GM23338 (cell line): ENCODE measurements around the gene PSMB3.

ENCODE experiments used
- CREB1 ChIP-seq: fragments of 250-450 bp; sonication (Bioruptor Pico); IDR thresholded peaks from 2 replicates; pipeline ENCODE4 v1.5.0; 2020; ENCODE audit warnings: low read depth, mild to moderate bottlenecking, moderate library complexity
- EZH2 ChIP-seq: fragments of 200-600 bp; sonication (generic); IDR thresholded peaks from one replicate; pipeline ENCODE4 v1.8.0; 2017; ENCODE audit warnings: antibody characterized with exemption, mild to moderate bottlenecking, low read depth; ENCODE audit not compliant: unreplicated experiment
- EZH2phosphoT487 ChIP-seq: fragments of 200-600 bp; sonication (generic); IDR thresholded peaks from one replicate; pipeline ENCODE4 v1.8.1; 2018; ENCODE audit warnings: antibody characterized with exemption; ENCODE audit not compliant: unreplicated experiment
- JUNB ChIP-seq: IDR thresholded peaks from one replicate; pipeline ENCODE4 v1.6.1; 2016; ENCODE audit warnings: antibody characterized with exemption; ENCODE audit not compliant: unreplicated experiment
- NANOG ChIP-seq: IDR thresholded peaks from 2 replicates; pipeline ENCODE4 v1.6.1; 2016; ENCODE audit warnings: antibody characterized with exemption, borderline replicate concordance
- POLR2AphosphoS5 ChIP-seq: IDR thresholded peaks from 2 replicates; pipeline ENCODE4 v1.6.1; 2016; ENCODE audit warnings: antibody characterized with exemption, low read depth
- STAT1 ChIP-seq: IDR thresholded peaks from one replicate; pipeline ENCODE4 v1.6.1; 2016; ENCODE audit warnings: antibody characterized with exemption; ENCODE audit not compliant: unreplicated experiment
- ZNF114 ChIP-seq: fragments of 250-450 bp; sonication (Bioruptor Pico); IDR thresholded peaks from 2 replicates; pipeline ENCODE4 v1.5.0; 2020; ENCODE audit warnings: mild to moderate bottlenecking, moderate library complexity
- TF ChIP-seq, protein P1 (sequence below), 2 experiments: fragments of 200-600 bp in 1 of 2; sonication (generic) in 1 of 2; conservative IDR thresholded peaks; 2 replicates each; pipeline versions ENCODE4 v1.5.1 to v1.6.1; 2016 to 2017; ENCODE audit warnings: antibody characterized with exemption in 2 of 2, low read depth in 2 of 2, mild to moderate bottlenecking in 2 of 2, moderate library complexity in 1 of 2
- TF ChIP-seq, protein P2 (sequence below): IDR thresholded peaks from one replicate; pipeline ENCODE4 v1.6.1; 2018; ENCODE audit warnings: antibody characterized with exemption; ENCODE audit not compliant: unreplicated experiment
- TF ChIP-seq, protein P3 (sequence below): fragments of 250-450 bp; sonication (Bioruptor Pico); IDR thresholded peaks from 2 replicates; pipeline ENCODE4 v1.5.0; 2020; ENCODE audit warnings: mild to moderate bottlenecking, moderate library complexity
- TF ChIP-seq, protein P4 (sequence below): IDR thresholded peaks from 2 replicates; pipeline ENCODE4 v1.6.1; 2016; ENCODE audit warnings: antibody characterized with exemption

DNA sequence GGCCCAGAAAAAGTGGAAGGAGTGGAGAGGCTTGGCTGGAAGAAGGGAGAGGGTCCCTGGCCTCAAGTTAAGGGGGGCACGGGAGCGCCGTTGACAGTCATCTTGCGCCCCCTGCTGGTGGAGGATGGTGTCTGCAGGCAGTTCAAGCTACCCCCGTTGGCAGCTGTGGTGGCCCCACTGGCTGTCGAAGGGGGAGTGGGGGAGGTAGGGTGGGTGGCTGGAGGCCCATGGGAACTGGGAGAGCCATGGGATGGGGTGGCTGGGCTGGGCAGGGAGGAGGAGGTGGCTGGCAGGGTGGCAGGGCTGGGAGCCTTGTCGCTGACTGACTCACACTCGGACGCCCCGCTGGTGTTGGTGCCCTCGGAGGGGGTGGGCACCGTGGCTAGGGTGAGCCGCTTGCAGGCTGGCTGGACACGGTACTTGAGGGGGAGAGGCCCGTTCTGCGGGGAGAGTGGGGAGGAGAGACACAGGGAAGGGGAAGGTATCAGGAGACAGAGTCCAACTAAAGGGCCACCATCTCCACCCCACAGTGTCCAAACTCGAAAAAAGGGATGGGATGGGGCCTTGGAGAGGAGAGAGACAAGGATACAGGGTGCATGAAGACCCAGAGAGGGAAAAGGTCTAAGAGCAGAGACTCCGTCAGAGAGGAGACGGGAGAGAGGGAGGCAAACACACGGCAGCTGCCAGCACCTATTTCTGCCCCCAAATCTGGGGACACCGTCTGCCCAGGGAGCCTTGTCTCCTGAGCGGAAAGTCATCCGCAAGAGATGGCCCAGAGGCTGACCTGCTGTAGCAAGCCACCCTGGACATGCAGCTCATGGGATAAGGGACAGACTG, 17.2 kb upstream of the PSMB3 start:
- TF ChIP-seq EZH2 = no peak
- TF ChIP-seq, protein P1, sequence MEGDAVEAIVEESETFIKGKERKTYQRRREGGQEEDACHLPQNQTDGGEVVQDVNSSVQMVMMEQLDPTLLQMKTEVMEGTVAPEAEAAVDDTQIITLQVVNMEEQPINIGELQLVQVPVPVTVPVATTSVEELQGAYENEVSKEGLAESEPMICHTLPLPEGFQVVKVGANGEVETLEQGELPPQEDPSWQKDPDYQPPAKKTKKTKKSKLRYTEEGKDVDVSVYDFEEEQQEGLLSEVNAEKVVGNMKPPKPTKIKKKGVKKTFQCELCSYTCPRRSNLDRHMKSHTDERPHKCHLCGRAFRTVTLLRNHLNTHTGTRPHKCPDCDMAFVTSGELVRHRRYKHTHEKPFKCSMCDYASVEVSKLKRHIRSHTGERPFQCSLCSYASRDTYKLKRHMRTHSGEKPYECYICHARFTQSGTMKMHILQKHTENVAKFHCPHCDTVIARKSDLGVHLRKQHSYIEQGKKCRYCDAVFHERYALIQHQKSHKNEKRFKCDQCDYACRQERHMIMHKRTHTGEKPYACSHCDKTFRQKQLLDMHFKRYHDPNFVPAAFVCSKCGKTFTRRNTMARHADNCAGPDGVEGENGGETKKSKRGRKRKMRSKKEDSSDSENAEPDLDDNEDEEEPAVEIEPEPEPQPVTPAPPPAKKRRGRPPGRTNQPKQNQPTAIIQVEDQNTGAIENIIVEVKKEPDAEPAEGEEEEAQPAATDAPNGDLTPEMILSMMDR (conservative IDR thresholded peaks at IDR 0.05; ENCODE audit: low read depth in 2 of 2) = peak; percentile 87 to 95
- TF ChIP-seq POLR2AphosphoS5 = no peak
- TF ChIP-seq NANOG = no peak
- no peak for TF ChIP-seq EZH2phosphoT487
- no peak for TF ChIP-seq JUNB
- TF ChIP-seq, protein P2, sequence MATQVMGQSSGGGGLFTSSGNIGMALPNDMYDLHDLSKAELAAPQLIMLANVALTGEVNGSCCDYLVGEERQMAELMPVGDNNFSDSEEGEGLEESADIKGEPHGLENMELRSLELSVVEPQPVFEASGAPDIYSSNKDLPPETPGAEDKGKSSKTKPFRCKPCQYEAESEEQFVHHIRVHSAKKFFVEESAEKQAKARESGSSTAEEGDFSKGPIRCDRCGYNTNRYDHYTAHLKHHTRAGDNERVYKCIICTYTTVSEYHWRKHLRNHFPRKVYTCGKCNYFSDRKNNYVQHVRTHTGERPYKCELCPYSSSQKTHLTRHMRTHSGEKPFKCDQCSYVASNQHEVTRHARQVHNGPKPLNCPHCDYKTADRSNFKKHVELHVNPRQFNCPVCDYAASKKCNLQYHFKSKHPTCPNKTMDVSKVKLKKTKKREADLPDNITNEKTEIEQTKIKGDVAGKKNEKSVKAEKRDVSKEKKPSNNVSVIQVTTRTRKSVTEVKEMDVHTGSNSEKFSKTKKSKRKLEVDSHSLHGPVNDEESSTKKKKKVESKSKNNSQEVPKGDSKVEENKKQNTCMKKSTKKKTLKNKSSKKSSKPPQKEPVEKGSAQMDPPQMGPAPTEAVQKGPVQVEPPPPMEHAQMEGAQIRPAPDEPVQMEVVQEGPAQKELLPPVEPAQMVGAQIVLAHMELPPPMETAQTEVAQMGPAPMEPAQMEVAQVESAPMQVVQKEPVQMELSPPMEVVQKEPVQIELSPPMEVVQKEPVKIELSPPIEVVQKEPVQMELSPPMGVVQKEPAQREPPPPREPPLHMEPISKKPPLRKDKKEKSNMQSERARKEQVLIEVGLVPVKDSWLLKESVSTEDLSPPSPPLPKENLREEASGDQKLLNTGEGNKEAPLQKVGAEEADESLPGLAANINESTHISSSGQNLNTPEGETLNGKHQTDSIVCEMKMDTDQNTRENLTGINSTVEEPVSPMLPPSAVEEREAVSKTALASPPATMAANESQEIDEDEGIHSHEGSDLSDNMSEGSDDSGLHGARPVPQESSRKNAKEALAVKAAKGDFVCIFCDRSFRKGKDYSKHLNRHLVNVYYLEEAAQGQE = no peak
- 0 out of 2 replicates have a peak, but pooled peaks have one; percentile 8 for TF ChIP-seq CREB1 (CRISPR knock-in tag)
- TF ChIP-seq ZNF114 (CRISPR knock-in tag) = no peak
- TF ChIP-seq, protein P3, sequence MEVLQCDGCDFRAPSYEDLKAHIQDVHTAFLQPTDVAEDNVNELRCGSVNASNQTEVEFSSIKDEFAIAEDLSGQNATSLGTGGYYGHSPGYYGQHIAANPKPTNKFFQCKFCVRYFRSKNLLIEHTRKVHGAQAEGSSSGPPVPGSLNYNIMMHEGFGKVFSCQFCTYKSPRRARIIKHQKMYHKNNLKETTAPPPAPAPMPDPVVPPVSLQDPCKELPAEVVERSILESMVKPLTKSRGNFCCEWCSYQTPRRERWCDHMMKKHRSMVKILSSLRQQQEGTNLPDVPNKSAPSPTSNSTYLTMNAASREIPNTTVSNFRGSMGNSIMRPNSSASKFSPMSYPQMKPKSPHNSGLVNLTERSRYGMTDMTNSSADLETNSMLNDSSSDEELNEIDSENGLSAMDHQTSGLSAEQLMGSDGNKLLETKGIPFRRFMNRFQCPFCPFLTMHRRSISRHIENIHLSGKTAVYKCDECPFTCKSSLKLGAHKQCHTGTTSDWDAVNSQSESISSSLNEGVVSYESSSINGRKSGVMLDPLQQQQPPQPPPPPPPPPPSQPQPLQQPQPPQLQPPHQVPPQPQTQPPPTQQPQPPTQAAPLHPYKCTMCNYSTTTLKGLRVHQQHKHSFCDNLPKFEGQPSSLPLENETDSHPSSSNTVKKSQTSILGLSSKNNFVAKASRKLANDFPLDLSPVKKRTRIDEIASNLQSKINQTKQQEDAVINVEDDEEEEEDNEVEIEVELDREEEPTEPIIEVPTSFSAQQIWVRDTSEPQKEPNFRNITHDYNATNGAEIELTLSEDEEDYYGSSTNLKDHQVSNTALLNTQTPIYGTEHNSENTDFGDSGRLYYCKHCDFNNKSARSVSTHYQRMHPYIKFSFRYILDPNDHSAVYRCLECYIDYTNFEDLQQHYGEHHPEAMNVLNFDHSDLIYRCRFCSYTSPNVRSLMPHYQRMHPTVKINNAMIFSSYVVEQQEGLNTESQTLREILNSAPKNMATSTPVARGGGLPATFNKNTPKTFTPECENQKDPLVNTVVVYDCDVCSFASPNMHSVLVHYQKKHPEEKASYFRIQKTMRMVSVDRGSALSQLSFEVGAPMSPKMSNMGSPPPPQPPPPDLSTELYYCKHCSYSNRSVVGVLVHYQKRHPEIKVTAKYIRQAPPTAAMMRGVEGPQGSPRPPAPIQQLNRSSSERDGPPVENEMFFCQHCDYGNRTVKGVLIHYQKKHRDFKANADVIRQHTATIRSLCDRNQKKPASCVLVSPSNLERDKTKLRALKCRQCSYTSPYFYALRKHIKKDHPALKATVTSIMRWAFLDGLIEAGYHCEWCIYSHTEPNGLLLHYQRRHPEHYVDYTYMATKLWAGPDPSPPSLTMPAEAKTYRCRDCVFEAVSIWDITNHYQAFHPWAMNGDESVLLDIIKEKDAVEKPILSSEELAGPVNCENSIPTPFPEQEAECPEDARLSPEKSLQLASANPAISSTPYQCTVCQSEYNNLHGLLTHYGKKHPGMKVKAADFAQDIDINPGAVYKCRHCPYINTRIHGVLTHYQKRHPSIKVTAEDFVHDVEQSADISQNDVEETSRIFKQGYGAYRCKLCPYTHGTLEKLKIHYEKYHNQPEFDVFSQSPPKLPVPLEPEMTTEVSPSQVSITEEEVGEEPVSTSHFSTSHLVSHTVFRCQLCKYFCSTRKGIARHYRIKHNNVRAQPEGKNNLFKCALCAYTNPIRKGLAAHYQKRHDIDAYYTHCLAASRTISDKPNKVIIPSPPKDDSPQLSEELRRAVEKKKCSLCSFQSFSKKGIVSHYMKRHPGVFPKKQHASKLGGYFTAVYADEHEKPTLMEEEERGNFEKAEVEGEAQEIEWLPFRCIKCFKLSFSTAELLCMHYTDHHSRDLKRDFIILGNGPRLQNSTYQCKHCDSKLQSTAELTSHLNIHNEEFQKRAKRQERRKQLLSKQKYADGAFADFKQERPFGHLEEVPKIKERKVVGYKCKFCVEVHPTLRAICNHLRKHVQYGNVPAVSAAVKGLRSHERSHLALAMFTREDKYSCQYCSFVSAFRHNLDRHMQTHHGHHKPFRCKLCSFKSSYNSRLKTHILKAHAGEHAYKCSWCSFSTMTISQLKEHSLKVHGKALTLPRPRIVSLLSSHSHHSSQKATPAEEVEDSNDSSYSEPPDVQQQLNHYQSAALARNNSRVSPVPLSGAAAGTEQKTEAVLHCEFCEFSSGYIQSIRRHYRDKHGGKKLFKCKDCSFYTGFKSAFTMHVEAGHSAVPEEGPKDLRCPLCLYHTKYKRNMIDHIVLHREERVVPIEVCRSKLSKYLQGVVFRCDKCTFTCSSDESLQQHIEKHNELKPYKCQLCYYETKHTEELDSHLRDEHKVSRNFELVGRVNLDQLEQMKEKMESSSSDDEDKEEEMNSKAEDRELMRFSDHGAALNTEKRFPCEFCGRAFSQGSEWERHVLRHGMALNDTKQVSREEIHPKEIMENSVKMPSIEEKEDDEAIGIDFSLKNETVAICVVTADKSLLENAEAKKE (CRISPR knock-in tag) = no peak
- no peak for TF ChIP-seq STAT1
- TF ChIP-seq, protein P4, sequence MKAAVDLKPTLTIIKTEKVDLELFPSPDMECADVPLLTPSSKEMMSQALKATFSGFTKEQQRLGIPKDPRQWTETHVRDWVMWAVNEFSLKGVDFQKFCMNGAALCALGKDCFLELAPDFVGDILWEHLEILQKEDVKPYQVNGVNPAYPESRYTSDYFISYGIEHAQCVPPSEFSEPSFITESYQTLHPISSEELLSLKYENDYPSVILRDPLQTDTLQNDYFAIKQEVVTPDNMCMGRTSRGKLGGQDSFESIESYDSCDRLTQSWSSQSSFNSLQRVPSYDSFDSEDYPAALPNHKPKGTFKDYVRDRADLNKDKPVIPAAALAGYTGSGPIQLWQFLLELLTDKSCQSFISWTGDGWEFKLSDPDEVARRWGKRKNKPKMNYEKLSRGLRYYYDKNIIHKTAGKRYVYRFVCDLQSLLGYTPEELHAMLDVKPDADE = no peak
